Measurements from ENCODE around the gene FRMD4B.
A peak's percentile ranks its signal among the peaks of the same experiment; 100 is the strongest.

Gene FRMD4B

DNA sequence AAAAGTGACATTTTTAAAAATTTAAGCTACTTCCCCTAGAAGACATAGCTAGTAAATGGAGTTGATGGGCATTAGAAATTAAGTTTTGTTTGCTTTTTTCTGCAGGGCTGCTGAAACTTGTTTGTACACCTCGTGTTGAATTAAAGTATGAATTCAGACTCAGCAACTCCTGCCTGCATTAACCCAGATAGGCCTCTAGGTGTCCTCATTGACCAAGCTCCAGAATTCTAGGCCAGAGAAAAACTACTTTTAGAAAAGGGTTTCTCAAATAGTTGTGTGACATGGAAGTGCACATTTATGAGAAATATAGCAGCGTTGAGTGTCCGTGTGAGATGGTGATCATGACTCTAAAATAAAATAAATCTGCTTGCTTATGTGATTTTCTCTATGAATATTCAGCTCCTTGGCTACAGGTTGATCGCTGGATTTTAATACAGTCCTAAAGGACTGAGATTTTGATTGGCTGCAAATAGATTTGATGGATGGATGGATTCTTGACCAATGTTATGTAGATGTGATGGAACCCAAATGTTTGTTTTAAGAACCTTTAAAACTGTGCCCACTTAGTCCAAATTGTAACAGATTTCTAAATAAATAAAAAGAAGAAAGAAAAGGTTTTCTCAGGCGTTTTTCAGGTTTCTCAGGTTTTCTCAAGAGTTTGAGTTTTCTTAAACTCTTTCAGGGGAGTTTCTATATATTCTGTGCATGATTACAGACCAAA, 224.1 kb downstream of the FRMD4B start:
- DNase-seq, result peak; percentile 46

- no peak for DNase-seq
These were observed 225.4 kb downstream of the FRMD4B start for GRCh38 chr3:69160525-69160924.

DNA sequence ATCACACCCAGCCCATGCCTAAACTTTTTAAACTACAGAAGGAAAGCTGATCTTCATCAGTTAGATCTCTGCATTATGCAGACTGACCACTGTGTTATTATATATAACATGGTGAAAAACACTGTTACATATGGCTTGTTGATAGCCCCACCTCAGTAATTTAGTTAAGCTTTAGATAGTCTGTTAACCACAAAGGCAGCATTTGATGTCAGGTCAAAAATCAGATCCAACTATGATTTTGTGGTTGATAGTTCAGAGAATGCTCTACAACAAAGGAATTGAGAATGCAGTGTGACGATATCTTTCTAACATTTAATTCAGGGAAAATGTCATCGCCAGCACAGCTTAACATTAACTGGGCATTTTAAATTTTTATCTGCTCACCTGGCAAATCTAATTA, 225.8 kb downstream of the FRMD4B start:
- DNase-seq, result no peak

- no peak for DNase-seq
These were observed 236.3 kb downstream of the FRMD4B start for GRCh38 chr3:69149586-69149985.

DNA sequence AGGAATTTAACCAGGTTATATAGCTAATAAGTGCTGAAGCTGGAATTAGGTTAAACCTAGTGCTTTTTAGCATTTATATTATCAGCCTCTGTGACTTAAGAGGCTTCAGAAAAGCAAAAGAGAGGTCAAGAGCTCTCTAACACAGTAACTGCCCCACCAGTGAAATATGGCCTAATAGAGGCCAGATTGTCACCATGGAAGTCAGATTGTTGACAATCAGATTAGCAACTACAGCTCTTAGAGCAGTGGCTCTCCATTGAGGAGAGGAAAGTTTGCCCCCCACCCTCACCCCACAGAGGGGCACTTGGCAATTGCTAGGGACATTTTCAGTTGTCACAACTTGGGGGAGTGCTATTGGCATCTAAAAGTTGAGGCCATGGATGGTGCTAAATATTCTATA, 240.2 kb downstream of the FRMD4B start:
- DNase-seq, result no peak

GRCh38 chr3:69144631-69145245, 241.2 kb downstream of the FRMD4B start:
- no peak for DNase-seq

DNA sequence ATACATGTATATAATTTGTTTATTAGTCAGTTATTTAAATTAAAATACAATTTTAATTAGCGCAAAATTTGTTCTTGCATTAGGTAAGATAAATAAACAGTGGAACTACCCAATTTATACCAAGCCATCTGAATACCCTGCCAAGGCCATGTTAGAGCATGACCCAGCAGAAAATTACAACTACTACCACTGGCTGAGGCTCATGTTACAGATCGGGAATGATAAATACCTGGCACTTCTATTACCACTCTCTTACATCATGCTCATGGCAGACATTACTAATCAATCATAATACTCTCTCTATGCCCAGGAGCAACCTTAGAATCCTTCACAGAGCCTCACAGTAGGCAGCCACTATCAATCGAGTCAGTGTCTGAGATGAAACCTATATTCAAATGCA, 242.3 kb downstream of the FRMD4B start:
- peak; percentile 53 for DNase-seq

GRCh38 chr3:69142797-69143454, 243.0 kb downstream of the FRMD4B start:
- DNase-seq, result no peak

GRCh38 chr3:69142090-69142489, 243.8 kb downstream of the FRMD4B start:
- DNase-seq, result peak; percentile 12

DNA sequence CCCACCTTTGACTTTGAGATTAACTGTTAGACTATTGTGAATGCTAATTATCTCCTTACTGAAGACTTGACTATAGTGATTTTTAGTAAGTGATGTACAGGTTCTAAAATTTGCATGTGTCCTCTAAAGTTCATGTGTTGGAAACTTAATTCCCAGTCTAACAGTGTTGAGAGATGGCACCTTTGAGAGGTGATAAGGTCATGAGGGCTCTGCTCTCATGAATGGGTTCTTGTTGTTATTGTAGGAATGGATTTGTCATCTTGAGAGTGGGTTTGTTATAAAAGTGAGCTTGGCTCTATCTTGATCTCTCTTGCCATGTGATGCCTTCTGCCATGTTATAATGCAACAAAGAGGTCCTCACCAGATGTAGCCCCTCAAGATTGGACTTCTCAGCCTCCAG, 244.6 kb downstream of the FRMD4B start:
- DNase-seq, result no peak

DNA sequence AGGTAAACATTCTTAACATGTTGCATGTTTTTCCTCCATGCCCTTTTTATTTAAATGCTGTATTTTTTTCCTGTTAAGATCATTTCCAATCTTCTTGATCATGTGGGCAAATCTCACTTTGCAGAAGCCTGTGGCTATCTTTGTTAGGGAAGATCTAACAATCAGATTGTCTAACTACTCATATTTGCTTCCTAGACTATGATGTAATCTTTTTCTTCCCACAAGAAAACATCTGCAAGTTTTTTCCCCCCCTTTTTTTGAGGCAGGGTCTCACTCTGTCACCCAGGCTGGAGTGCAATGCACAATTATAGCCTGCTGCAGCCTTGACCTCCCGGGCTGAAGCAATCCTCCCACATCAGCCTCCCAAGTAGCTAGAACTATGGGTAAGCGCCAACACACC, 248.5 kb downstream of the FRMD4B start:
- DNase-seq, result no peak

- DNase-seq, result no peak
These were observed 248.9 kb downstream of the FRMD4B start for GRCh38 chr3:69137005-69137404.

DNA sequence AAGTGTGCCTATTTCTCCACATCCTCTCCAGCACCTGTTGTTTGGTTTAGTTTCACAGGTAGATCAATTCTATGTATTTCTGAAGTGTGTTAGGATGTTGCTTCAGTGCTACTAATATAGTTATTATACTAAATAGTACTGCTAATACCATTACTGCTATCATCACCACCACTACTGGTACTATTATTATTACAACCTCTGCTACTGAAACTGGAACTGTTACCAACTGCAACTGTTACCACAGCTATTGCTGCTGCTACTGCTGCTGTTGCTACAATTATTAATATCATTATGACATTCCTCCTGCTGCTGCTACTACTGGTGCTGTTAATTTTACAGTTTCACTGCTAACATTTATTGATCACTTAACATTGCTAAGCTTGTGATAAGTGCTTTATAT, 255.2 kb downstream of the FRMD4B start:
- DNase-seq, result no peak

- DNase-seq, result peak; percentile 15
These were observed 256.4 kb downstream of the FRMD4B start for GRCh38 chr3:69129531-69129930.

GRCh38 chr3:69128509-69128908, 257.4 kb downstream of the FRMD4B start:
- DNase-seq, result no peak

DNA sequence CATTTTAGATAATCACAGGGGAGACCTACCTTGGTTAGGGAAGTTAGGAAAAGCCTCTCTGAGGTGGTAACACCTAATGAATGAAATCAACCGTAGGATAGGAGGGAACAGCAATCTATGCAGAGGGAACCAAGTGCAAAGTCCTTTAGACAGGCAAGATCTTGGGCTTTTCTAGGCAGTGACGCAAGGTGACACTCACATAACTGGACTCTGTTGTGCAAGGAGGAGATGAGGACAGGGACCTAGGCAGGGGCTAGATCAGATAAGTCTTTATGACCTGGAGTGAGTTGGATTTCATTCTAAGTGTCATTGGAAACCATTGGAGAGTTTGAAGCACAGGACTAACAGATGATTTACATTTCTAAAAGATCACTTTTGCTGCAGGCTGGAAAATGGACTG, 258.9 kb downstream of the FRMD4B start:
- DNase-seq, result no peak

DNA sequence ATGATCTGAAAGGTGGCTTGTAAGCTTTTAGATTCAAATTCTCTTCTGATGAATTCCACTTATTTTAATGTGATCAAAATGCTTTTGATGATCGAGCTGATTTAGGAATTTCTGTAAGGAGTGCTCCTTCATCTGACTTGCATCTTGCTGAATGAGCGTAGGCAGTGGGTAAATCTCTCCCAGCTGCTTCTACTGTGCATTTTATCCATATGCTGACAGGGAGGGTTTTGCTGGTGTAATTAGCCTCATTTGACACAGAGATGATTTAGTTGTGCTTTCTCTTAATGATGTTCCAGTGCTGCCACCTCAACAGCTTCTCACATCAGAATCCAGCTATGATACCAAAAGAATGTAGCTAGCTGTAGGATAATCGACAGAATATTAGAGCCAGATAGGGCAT, 259.7 kb downstream of the FRMD4B start:
- DNase-seq, result no peak

- no peak for DNase-seq
These were observed 263.5 kb downstream of the FRMD4B start, which contains the start of gene LMOD3 for GRCh38 chr3:69122403-69122802. Gene LMOD3, minus strand, starts transcription at chr3:69122595. Its CDS starts 209 bp downstream, at chr3:69122386.

DNA sequence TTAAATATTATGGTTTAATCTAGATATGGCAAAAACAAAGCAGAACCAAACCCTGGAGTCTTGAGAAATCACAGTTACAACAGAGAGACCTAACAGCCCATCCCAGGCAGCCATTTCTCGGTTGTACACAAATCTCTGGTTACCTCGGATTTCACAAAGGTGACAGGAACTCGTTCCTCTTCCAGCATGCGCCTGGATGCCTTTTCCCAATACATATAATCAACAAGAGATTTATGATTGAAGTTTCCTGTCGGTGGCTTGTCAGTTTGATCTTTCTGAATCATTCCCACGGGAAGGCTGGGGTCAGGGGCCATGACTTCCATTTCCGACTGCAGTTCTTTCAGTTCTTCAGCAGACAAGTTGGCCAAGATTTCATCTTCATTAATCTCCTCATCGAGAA, 263.9 kb downstream of the FRMD4B start:
- DNase-seq, result no peak

GRCh38 chr3:69121513-69121912, 264.4 kb downstream of the FRMD4B start:
- DNase-seq, result no peak

DNA sequence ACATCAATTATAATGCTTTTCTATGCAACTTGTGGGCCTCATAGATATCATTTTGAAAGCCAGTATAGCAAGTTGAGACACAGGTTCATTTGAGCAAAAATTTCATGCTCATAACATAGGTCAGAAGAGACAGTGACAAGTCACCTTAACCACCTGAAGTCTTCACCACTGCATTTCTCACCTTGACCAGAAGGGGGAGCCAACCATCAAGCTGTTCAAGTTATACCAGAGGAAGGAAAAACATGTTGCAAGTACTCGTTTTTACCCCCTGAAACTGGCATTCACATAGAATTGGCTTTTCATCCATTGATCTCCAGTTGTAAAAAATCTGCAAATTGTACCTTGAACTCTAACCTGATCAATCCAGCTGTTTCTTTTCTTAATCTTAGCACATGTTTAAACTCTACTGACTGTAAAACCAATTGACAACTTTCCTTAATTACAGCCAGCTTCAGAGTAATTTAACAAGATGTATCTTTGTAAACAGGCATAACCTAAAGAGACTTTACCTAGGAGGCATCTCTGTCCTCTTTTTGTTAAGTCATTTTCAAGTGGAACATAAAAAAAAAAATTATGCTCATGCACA, 264.9 kb downstream of the FRMD4B start:
- peak; percentile 60 for DNase-seq

Data from fibroblast of skin of right biceps (primary cell).